D721Med (cell line): ENCODE measurements around the gene IKZF3.

Experiments
- DNase-seq: peaks from one replicate; pipeline ENCODE4 v3.0.0; 2011; ENCODE audit warnings: low spot score; ENCODE audit not compliant: insufficient read length
- FAIRE-seq: peaks from 2 replicates; lab custom pipeline; 2011; peaks lifted over from hg19 to GRCh38; lab: Jason Lieb, UNC
- TF ChIP-seq, protein P1 (sequence below): IDR thresholded peaks from 2 replicates; pipeline ENCODE4 v1.5.1; 2012; ENCODE audit warnings: mild to moderate bottlenecking, control low read depth; ENCODE audit not compliant: insufficient read depth; ENCODE audit errors: missing control alignments

The IKZF3 gene

DNA sequence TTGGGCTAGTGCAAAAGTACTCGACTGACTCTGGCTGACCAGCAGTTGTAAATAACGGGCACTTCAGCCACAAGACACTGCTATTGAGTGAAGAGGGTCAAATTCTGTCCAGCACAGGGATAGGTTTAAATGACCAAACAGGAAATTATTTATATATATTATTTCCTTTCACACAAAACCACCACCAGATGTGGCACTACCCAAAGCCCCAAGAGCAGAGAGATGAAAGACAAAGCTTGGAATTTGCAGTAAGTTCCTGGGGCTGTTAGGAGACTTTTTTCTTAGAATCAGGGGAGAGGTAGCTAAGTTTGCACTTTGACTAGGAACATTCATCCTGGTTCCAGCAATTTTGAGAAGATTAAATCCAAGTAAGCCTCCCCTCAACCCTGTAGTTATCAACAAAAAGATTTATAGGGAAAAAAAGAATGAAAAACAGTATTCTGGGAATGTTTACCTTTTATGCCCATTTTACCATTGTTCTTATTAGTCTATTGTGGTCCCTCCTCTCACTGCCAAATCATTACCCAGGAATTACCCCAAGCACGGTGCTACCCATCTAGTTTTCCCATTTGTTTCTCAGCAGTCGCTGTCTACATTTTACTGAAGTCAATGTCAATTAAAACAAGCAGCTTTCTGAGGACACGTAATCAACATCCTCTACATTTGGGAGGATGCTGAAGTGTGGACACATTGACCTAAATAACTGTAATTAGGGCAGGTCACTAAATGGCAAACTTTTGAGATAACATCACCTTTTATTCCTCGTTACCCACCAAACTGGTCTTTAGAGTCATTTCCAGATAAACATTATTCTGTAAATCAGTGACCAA is 82.9 kb downstream of the IKZF3 start:
- TF ChIP-seq, protein P1, sequence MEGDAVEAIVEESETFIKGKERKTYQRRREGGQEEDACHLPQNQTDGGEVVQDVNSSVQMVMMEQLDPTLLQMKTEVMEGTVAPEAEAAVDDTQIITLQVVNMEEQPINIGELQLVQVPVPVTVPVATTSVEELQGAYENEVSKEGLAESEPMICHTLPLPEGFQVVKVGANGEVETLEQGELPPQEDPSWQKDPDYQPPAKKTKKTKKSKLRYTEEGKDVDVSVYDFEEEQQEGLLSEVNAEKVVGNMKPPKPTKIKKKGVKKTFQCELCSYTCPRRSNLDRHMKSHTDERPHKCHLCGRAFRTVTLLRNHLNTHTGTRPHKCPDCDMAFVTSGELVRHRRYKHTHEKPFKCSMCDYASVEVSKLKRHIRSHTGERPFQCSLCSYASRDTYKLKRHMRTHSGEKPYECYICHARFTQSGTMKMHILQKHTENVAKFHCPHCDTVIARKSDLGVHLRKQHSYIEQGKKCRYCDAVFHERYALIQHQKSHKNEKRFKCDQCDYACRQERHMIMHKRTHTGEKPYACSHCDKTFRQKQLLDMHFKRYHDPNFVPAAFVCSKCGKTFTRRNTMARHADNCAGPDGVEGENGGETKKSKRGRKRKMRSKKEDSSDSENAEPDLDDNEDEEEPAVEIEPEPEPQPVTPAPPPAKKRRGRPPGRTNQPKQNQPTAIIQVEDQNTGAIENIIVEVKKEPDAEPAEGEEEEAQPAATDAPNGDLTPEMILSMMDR, result no peak
- no peak for DNase-seq
- no peak for FAIRE-seq

DNA sequence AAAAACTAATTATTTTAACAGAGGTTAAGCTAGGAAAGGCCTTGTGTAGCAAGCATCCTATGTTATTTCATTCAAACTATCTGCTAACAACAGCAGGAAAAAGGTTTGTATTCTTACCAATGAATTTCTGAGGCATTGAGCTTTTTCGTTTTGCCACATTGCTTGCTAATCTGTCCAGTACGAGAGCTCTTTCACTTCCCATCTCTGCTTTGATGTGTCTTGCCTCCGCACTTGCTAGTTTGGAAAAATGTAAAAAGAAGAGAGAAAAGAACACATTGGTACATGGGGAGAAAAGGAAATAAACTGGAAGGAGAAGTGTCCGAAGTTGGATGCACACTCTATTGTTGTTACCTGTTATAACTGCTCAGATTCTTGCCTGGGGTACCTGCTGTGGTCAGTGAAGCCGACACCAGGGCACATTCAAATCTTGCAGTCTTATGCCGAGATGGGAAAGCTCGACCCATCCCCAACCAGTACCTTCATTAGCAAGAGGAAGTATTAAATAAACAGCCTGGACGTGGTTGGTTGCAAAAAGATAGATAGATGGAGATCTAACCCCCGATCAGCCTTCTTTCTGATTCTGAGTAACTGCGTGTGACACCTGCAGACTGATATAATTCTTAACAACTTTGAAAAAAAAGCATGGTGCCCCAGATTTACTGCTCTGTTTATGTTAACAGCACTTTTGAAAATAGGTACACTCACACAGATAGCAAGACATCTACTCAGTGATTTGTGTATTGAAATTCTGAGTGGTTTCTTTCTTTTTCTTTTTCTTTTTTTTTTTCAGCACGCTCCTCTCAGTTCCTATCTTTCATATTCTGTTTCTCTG is 86.4 kb downstream of the IKZF3 start:
- FAIRE-seq (no peak), DNase-seq (no peak)
- TF ChIP-seq, protein P1, result no peak

DNA sequence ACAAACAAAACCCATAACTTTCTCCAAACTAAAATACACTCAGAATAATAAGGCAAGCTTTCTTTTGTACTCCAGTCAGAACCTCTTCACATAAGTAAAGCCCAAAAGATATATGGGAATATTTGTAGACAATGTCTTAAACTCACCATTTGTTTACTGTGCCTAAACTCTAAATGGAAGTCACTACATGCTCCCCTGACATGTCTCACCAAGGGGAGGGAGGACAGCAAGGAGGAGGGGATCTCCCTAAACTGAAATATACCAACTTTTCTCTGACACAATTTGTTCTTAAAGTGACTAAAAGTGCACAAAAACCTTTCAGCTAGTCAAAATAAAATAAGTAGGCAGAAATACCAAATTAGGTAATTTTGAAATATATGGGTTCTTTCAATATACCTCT is 87.9 kb downstream of the IKZF3 start:
- DNase-seq (no peak), FAIRE-seq (no peak)
- TF ChIP-seq, protein P1, result no peak

DNA sequence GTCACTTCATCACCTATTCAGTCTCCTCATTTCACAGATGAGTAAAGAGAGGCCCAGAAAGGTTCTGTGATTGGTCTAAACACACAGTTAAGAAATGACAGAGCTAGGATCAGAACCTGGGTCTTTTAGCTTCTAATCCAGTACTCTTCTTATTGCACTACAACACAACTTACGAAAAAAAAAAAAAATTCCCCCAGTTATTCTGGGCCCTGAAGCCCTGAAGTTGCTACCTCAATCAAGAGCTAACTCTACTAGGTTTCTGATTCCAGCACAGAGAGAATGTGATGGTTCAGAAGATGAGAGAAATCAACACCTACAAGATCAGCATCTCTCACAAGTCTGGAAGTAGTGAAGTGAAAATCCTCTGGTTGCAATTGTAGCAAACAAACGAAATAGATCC is 89.1 kb downstream of the IKZF3 start:
- no peak for FAIRE-seq
- no peak for DNase-seq
- TF ChIP-seq, protein P1, result no peak

DNA sequence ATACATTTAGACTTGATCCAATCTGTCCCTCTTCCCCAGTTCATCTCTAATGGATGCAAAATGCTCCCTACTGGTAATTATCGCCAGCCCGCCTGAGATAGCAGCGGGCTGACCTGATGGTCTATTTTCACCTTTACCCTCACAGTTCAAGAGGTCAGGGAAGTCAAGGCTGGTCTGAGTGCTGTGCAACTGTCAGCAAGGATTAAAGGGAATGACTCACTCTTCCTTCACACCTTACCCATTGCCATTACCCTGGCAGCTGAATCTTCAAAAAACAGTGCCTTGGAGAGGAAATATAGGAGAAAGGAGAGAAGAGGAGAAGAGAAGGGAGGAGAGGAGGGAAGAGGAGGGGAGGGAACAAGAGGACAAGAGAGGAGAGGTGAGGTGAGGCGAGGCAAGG is 90.1 kb downstream of the IKZF3 start:
- TF ChIP-seq, protein P1, result no peak
- FAIRE-seq, result no peak
- DNase-seq, result no peak

DNA sequence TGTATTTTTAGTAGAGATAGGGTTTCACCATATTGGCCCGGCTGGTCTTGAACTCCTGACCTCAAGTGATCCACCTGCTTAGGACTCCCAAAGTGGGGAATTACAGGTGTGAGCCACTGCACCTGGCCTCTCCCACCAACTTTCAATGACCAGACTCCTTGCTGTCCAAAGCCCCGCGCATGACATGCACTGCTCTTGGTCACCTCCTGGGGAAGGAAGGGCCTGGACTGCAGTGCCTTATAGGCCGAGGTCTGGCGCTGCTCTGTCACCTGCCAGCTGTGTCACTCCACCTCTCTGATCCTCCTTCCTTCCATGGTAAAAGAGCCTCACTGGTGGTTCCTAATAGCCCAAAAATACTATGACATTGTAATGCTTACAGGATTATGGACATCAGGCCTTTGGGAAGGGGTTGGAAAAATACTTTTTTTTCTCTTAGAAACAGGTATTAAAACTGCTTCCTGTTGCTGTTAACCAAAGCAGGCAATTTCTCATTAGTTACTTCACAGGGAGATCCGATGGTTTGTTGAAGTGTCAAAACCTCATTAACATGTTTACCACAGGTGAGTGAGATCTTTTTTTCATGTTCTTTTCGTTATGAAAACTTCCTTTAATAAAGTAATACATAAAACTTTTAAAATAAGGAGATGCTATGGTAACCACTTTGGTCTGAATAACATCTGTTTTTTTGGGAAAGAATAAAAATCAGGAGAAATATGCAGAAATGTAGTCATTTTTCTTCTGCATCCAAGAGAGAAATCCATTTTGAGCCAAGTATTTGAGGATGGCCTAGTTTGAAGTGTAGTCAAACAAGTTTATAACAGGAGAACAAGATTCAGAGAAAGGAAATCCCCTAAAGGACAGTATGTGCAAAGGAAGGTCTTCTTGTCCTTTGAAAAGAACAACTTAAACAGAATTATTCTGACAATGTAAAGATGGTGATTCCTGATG is 90.9 kb downstream of the IKZF3 start:
- FAIRE-seq (no peak), DNase-seq (no peak)
- TF ChIP-seq, protein P1, result no peak
